Pancreas (tissue), 10 donors: ENCODE results near the gene PLCD4. TPM values are rescaled to one million over a fixed set of nuclear protein-coding genes. Genes with fewer than 3 reads are reported as not detected.

ENCODE experiments used
- ATAC-seq, 4 donors: fragments of 200-7000 bp; cut with Tn5 transposase; one replicate each; pipeline versions ENCODE4 v1.8.0 to v1.9.1; 2020; ENCODE audit warnings: mild to moderate bottlenecking in 4 of 4, moderate library complexity in 4 of 4
- DNase-seq, 6 donors: peaks; one replicate each; pipeline ENCODE4 v3.0.0-alpha.2; 2020
- FAIRE-seq: peaks from 2 replicates; lab custom pipeline; 2012; peaks lifted over from hg19 to GRCh38; lab: Jason Lieb, UNC
- H3K27ac ChIP-seq, 4 donors: fragments of 200-600 bp; sonication (generic); 1 replicate in 3 of 4; 2 replicates in 1 of 4; pipeline versions ENCODE4 v1.5.0 to v1.8.0; 2020
- H3K27me3 ChIP-seq, 4 donors: fragments of 200-600 bp; one replicate each; pipeline ENCODE4 v1.8.0; 2021
- H3K36me3 ChIP-seq, 3 donors: fragments of 200-600 bp; sonication (generic) in 1 of 3; one replicate each; pipeline versions ENCODE4 v1.5.0 to v1.8.0; 2020 to 2021
- H3K4me1 ChIP-seq, 3 donors: fragments of 200-600 bp; one replicate each; pipeline ENCODE4 v1.8.0; 2021
- H3K4me3 ChIP-seq, 4 donors: fragments of 200-600 bp; sonication (generic) in 2 of 4; one replicate each; pipeline versions ENCODE4 v1.5.0 to v1.8.0; 2020 to 2021
- H3K9me3 ChIP-seq, 4 donors: fragments of 200-600 bp; one replicate each; pipeline ENCODE4 v1.8.0; 2021
- WGBS, 2 donors: extraction: QIAGEN DNeasy Blood & Tissue Kit; methylation state at CpG; one replicate each; pipeline ENCODE4 v1.1.7; 2013; 5-methylcytosine and 5-hydroxymethylcytosine counted together
- intact Hi-C, 3 donors: fragments of 100-400 bp; cut with DNase I; formaldehyde crosslinking; loops; one replicate each; pipeline versions ENCODE4 v1.11.1 to v1.14.2; 2022
- polyA plus RNA-seq, 2 donors: library from polyadenylated mRNA; stranded (reverse); fragments of 200-250 nt; gene quantifications; one replicate each; pipeline ENCODE4 v1.2.3, GENCODE V29; 2013
- total RNA-seq, 6 donors: library from RNA; stranded (reverse); fragmentation: NEBNext Ultra II Directional in 4 of 6; extraction: Animal tissue kit (Norgen Biotek cat#: 25700) in 4 of 6; gene quantifications; one replicate each; pipeline versions ENCODE4 v1.2.1 to v1.2.4, GENCODE V29; 2021 to 2023
- TF ChIP-seq, protein P1 (sequence below), 4 donors: fragments of 200-600 bp; sonication (generic) in 3 of 4; IDR thresholded peaks; one replicate each; pipeline versions ENCODE4 v1.5.0 to v1.8.0; 2021; ENCODE audit warnings: antibody characterized with exemption in 4 of 4
- donor health status: healthy with polysubstance abuse.
- donor health status: DM: no; HTN: no; CAD: no; lungs with moderate emphysema.
- donor health status: DM: no; HTN: no; CAD: no.
- donor health status: control.
- donor health status: control.
- donor health status: Bipolar disorder and iron deficiency.
- donor health status: DM: yes; HTN: yes; CAD: no.
- donor health status: DM: no; HTN: no; CAD: no.
- donor health status: DM: no; HTN: no; CAD: no.
- donor health status: DM: yes; HTN: yes; CAD: no.

The PLCD4 gene
- total and polyA plus RNA-seq, 8 donors = 0.19 to 1.1 (median 0.34) TPM; not detected in 1

DNA sequence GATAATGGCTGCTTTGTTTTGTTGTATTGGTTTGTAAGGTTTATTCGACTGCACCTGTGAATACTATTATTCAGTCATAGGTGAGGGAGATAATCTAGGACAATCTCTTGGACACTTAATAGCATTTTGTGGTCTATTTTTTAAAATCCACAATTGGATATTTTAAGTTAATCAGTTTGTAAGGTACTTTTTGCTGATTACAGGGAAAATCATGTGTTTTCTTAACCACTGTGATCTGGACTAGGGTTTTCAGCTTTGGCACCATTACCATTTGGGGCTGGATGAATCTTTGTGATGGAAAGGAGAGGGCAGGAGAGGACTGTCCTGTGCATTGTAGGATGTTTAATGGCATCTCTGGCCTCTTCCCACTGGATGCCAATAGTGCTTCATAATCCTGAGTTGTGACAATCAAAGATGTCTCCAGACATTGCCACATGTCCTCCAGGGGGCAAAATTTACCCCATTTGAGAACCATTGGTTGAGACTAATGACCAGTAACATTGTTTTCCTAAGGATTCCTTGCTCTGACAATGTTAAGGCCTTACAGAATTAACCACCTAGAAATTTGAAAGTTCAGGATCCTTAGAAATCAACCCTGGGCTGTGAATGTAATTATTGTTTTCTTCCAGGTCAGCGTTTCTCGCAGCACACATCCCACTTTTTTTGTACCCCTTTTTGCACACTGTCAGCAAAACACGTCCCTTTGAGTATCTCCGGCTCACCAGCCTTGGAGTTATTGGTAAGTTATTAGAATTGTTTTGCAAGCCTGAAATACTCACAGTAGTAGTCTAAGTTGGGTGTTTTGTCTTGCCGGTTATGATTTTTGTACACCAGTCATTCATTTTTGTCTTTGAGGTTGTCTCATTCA lies 23.5 kb upstream of the PLCD4 start:
- FAIRE-seq (no peak), DNase-seq (no peak), ATAC-seq (no peak)
- 94 to 95% methylated on average over 6 of the region's 6 CpGs for WGBS, 2 donors
- Histone ChIP-seq H3K36me3 (peaks cover 5 to 36% (median 6%) of the 10 kb centered on the region in 3 donors), H3K9me3 (no peaks in the 10 kb centered on the region), H3K27ac (no peak overlapping the region), H3K4me1 (no peaks in the 10 kb centered on the region), H3K4me3 (no peak overlapping the region), H3K27me3 (no peaks in the 10 kb centered on the region)
- TF ChIP-seq, protein P1, sequence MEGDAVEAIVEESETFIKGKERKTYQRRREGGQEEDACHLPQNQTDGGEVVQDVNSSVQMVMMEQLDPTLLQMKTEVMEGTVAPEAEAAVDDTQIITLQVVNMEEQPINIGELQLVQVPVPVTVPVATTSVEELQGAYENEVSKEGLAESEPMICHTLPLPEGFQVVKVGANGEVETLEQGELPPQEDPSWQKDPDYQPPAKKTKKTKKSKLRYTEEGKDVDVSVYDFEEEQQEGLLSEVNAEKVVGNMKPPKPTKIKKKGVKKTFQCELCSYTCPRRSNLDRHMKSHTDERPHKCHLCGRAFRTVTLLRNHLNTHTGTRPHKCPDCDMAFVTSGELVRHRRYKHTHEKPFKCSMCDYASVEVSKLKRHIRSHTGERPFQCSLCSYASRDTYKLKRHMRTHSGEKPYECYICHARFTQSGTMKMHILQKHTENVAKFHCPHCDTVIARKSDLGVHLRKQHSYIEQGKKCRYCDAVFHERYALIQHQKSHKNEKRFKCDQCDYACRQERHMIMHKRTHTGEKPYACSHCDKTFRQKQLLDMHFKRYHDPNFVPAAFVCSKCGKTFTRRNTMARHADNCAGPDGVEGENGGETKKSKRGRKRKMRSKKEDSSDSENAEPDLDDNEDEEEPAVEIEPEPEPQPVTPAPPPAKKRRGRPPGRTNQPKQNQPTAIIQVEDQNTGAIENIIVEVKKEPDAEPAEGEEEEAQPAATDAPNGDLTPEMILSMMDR (IDR thresholded peaks at IDR 0.05) = no peak
- intact Hi-C loops = no loop called here

DNA sequence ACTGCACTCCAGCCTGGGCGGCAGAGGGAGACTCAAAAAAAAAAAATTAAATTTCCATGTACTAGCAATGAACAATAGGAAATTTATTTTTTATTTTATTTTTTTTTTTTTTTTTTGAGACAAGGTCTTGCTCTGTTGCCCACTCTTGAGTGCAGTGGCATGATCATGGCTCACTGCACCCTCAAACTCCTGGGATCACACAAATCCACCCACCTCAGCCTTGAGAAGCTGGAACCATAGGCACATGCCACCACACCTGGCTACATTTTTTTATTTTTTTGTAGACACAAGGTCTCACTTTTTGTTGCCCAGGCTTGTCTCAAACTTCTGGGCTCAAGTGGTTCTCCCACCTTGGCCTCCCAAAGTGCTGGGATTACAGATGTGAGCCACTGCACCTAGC lies 22.2 kb upstream of the PLCD4 start:
- ATAC-seq (no peak), DNase-seq (no peak), FAIRE-seq (no peak)
- 92 to 96% methylated on average over 1 of the region's 1 CpG for WGBS, 2 donors
- Histone ChIP-seq H3K4me1 (no peaks in the 10 kb centered on the region), H3K27ac (no peak overlapping the region), H3K36me3 (peaks cover 6 to 48% (median 9%) of the 10 kb centered on the region in 3 donors), H3K4me3 (no peak overlapping the region), H3K9me3 (no peaks in the 10 kb centered on the region), H3K27me3 (no peaks in the 10 kb centered on the region)
- TF ChIP-seq, protein P1 (IDR thresholded peaks at IDR 0.05) = no peak
- intact Hi-C loops = no loop called here

DNA sequence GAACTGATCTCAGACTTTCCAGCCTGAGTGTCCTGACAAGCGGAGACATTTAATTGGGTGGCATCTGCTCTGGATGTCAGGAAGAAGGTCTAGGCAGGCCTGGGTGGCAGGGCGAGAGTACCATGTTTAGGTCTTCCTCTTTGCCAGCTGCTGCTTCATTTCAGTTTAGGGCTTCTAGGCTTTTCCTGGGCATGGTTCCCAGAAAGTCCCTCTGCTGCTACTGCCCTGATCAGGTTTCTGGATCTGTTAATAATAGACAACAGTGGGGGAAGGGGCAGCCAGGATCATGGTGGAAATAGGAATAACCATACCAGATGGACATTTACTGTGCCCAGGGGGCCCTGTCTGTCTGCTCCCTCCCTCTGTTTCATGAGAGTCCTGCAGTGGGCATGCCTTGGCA lies 2.3 kb upstream of the PLCD4 start:
- H3K27me3 ChIP-seq = no peaks in the 10 kb centered on the region
- intact Hi-C loops = no loop called here
- no peaks in the 10 kb centered on the region for H3K36me3 ChIP-seq
- H3K4me3 ChIP-seq = no peak overlapping the region
- ATAC-seq = peak in 3 of 4 donors; percentile 44 to 66 (median 60)
- TF ChIP-seq, protein P1 (IDR thresholded peaks at IDR 0.05) = no peak
- no peaks in the 10 kb centered on the region for H3K4me1 ChIP-seq
- H3K9me3 ChIP-seq = no peaks in the 10 kb centered on the region
- no peak overlapping the region for H3K27ac ChIP-seq
- FAIRE-seq = no peak
- WGBS, 2 donors = 75% methylated on average over 2 of the region's 2 CpGs
- DNase-seq = peak in 1 of 6 donors; percentile 20

DNA sequence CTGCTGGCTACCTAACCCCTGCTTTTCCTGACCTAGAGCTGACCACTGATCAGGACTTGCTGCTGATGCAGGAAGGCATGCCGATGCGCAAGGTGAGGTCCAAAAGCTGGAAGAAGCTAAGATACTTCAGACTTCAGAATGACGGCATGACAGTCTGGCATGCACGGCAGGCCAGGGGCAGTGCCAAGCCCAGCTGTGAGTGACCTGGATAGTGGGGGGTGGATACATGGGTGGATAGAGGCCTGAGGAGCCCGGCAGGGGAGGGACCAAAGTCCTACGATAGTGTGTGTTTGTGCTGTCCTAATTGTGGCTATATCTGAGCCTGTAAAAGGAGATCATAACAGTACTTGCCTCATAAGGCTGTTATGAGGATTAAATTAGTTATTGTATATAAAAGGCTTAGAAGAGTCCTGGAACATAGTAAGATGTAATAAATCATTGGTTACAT lies 8.2 kb downstream of the PLCD4 start:
- FAIRE-seq (no peak), DNase-seq (no peak), ATAC-seq (no peak)
- H3K27me3 ChIP-seq = no peaks in the 10 kb centered on the region
- no peaks in the 10 kb centered on the region for H3K36me3 ChIP-seq
- no peaks in the 10 kb centered on the region for H3K4me1 ChIP-seq
- intact Hi-C loops = no loop called here
- no peak overlapping the region for H3K4me3 ChIP-seq
- no peaks in the 10 kb centered on the region for H3K9me3 ChIP-seq
- no peak overlapping the region for H3K27ac ChIP-seq
- TF ChIP-seq, protein P1 (IDR thresholded peaks at IDR 0.05) = no peak
- 70 to 77% methylated on average over 6 of the region's 6 CpGs for WGBS, 2 donors
